VCaP (cell line): ENCODE measurements around the gene NDE1.
"Not testable (repeated sequence)": the region's sequence is repeated elsewhere in the genome, so short reads cannot be mapped to it uniquely, and the experiment has no call there.

Experiments
- H3K27ac ChIP-seq: fragments of 450-650 bp; 2 replicates; pipeline ENCODE4 v1.5.1; 2017
- CTCF ChIP-seq: fragments of 450-650 bp; conservative IDR thresholded peaks from 2 replicates; pipeline ENCODE4 v1.5.1; 2017; ENCODE audit warnings: mild to moderate bottlenecking, moderate library complexity

Gene NDE1

GRCh38 chr16:15643946-15644250, 6.1 kb upstream of the NDE1 start:
- H3K27ac ChIP-seq, result peak overlapping the region; percentile 90
- no peak for TF ChIP-seq CTCF

GRCh38 chr16:15644267-15644961, 5.6 kb upstream of the NDE1 start:
- TF ChIP-seq CTCF, result no peak
- H3K27ac ChIP-seq, result peak overlapping the region; percentile 90

GRCh38 chr16:15644962-15645465, 5.0 kb upstream of the NDE1 start:
- H3K27ac ChIP-seq, result not testable (repeated sequence)

GRCh38 chr16:15646557-15647293, 3.3 kb upstream of the NDE1 start:
- not testable (repeated sequence) for H3K27ac ChIP-seq

- no peak overlapping the region for H3K27ac ChIP-seq
- TF ChIP-seq CTCF, result no peak
Observed at GRCh38 chr16:15647294-15648014, 2.6 kb upstream of the NDE1 start.

GRCh38 chr16:15648135-15648730, 1.8 kb upstream of the NDE1 start:
- H3K27ac ChIP-seq, result no peak overlapping the region
- no peak for TF ChIP-seq CTCF

- peak overlapping the region; percentile 54; the same call in 1 of the 2 replicates for H3K27ac ChIP-seq
Observed at GRCh38 chr16:15649311-15649710, 734 bp upstream of the NDE1 start.

- no peak for TF ChIP-seq CTCF
- peak overlapping the region; percentile 54; the same call in 1 of the 2 replicates for H3K27ac ChIP-seq
Observed at GRCh38 chr16:15649727-15650018, 372 bp upstream of the NDE1 start.
